ENCODE results near the gene KCNK10. TPM values are rescaled to one million over a fixed set of nuclear protein-coding genes. Genes with fewer than 3 reads are reported as not detected.

The KCNK10 gene
- total and polyA plus RNA-seq, 11 donors = 0.07 to 0.31 (median 0.20) TPM; not detected in 7

DNA sequence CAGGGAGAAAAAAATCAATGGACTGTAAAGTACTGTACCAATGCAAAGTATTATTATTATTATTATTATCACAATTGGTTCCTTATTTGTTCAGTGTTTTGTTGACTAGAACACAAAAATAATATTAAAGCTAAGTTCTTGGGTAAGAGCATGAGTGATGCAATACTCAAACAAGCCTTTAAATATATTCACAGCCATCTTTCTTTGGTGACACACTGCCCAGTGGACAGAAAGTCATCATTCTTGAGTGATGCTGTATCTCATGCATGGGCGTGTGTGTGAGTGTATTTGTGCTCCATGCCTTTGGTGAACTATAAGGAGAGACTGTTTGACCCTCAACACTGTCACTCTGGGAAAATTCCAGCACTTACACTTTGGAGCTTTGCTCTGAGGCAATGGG is 93.6 kb downstream of the KCNK10 start:
- H3K36me3 ChIP-seq = no peaks in the 10 kb centered on the region
- intact Hi-C loops (cut with DNase I) = no loop called here
- no peak overlapping the region for H3K27ac ChIP-seq
- TF ChIP-seq, protein P1, sequence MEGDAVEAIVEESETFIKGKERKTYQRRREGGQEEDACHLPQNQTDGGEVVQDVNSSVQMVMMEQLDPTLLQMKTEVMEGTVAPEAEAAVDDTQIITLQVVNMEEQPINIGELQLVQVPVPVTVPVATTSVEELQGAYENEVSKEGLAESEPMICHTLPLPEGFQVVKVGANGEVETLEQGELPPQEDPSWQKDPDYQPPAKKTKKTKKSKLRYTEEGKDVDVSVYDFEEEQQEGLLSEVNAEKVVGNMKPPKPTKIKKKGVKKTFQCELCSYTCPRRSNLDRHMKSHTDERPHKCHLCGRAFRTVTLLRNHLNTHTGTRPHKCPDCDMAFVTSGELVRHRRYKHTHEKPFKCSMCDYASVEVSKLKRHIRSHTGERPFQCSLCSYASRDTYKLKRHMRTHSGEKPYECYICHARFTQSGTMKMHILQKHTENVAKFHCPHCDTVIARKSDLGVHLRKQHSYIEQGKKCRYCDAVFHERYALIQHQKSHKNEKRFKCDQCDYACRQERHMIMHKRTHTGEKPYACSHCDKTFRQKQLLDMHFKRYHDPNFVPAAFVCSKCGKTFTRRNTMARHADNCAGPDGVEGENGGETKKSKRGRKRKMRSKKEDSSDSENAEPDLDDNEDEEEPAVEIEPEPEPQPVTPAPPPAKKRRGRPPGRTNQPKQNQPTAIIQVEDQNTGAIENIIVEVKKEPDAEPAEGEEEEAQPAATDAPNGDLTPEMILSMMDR (IDR thresholded peaks at IDR 0.05) = no peak
- TF ChIP-seq POLR2A (IDR thresholded peaks at IDR 0.05) = no peak
- H3K4me1 ChIP-seq = peaks cover 0 to 5% (median 0%) of the 10 kb centered on the region in 12 donors
- no peaks in the 10 kb centered on the region for H3K27me3 ChIP-seq
- no peak overlapping the region for H3K4me3 ChIP-seq
- ATAC-seq (no peak), DNase-seq (no peak)
- WGBS, 4 donors = 75 to 91% (median 84%) methylated on average over 1 of the region's 1 CpG
- H3K9me3 ChIP-seq = no peaks in the 10 kb centered on the region

DNA sequence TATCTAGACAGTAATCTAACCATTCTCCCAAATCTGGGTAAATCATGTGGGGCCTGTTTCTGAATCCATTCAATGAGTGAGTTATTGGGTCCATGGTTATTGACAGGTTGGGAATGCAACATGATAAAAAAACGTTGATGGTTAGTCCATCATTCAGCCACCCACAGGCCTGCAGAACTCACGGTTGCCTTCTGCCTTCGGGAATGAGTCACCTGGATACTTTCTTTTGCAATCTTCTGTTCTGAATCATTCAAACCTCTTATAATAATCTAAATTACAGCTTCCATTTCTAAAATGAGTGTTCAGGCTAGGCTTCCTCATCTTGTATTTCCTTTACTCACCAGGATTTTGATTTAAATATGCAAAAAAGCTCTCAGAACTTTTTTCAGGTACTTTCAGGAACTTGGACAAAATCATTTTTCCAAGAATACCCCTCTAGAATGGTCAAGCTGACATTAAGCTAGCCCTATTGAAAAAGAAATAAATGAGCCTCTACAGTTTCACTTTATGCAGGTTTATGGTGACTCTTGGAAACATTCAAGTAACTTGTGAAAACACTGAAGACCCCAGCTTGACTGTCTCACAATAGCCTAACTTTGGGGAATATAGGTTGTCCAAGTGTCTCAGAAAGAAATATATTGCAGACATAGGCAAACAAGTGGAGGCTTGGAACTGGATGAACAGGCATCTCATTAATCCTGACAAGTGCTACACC is 94.4 kb downstream of the KCNK10 start:
- peaks cover 0 to 4% (median 0%) of the 10 kb centered on the region in 12 donors for H3K9me3 ChIP-seq
- H3K4me1 ChIP-seq = peaks cover 0 to 5% (median 0%) of the 10 kb centered on the region in 12 donors
- DNase-seq (no peak), ATAC-seq (no peak)
- H3K27me3 ChIP-seq = no peaks in the 10 kb centered on the region
- no peak overlapping the region for H3K4me3 ChIP-seq
- no peak for TF ChIP-seq POLR2A (IDR thresholded peaks at IDR 0.05)
- TF ChIP-seq, protein P1 (IDR thresholded peaks at IDR 0.05) = no peak
- intact Hi-C loops (cut with DNase I) = no loop called here
- H3K36me3 ChIP-seq = no peaks in the 10 kb centered on the region
- no peak overlapping the region for H3K27ac ChIP-seq
- WGBS, 4 donors = 73 to 83% (median 78%) methylated on average over 3 of the region's 3 CpGs

DNA sequence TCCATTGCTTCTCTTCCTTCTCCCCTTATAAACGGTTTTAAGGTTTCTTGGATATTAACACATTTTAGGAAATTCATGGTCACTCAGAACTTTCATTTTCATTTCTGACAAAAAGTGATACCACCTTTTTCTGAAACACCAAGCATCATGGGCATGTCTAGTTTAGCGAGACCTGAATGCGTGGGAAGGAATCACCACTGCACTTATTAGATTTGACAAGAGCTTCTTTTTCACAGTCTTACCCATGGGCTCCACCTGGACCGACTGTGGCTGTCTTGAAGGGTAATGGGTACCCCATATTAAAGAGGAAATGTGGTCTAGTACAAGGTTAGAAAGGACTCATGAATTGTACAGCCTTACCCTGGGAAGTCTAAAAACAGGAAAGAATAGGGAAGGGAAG is 95.4 kb downstream of the KCNK10 start:
- Histone ChIP-seq H3K9me3 (peaks cover 0 to 14% (median 0%) of the 10 kb centered on the region in 12 donors), H3K36me3 (no peaks in the 10 kb centered on the region), H3K4me3 (no peak overlapping the region), H3K27me3 (no peaks in the 10 kb centered on the region), H3K27ac (no peak overlapping the region), H3K4me1 (peaks cover 0 to 5% (median 0%) of the 10 kb centered on the region in 12 donors)
- intact Hi-C loops (cut with DNase I) = no loop called here
- WGBS, 4 donors = 87 to 89% (median 88%) methylated on average over 4 of the region's 4 CpGs
- no peak for ATAC-seq
- no peak for DNase-seq
- no peak for TF ChIP-seq POLR2A (IDR thresholded peaks at IDR 0.05)
- TF ChIP-seq, protein P1 (IDR thresholded peaks at IDR 0.05) = no peak

DNA sequence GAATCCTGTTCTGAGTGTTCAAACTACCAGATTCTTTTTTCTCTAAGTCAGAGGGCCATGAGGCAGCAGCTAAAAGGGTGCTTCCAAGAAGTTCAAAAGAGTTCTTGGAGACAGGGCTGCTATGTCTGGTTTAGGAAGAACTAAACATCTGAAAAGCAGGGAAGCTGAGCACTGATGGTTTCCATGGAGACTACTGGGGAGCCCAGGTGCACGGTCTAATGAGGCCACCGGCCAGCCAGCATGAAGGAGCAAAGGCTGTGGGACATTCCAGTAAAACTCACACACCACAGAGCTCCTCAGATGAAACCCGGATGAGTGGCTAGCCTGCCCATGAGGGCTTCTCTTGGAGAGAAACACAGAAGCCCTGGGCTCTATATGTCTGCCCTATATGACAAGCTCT is 97.3 kb downstream of the KCNK10 start:
- no peak for ATAC-seq

More for the DNA sequence above, 97.3 kb downstream of the KCNK10 start:
- H3K9me3 ChIP-seq = peaks cover 0 to 30% (median 0%) of the 10 kb centered on the region in 12 donors
- H3K4me1 ChIP-seq = no peaks in the 10 kb centered on the region
- DNase-seq = no peak
- H3K4me3 ChIP-seq = no peak overlapping the region
- TF ChIP-seq, protein P1 (IDR thresholded peaks at IDR 0.05) = no peak
- TF ChIP-seq POLR2A (IDR thresholded peaks at IDR 0.05) = no peak
- no peaks in the 10 kb centered on the region for H3K36me3 ChIP-seq
- WGBS, 4 donors = 48 to 72% (median 62%) methylated on average over 3 of the region's 3 CpGs
- no peaks in the 10 kb centered on the region for H3K27me3 ChIP-seq
- intact Hi-C loops (cut with DNase I) = no loop called here
- no peak overlapping the region for H3K27ac ChIP-seq
